HG03095 (cell line): ENCODE results near the gene EMCN.
"Not testable (repeated sequence)": the region's sequence is repeated elsewhere in the genome, so short reads cannot be mapped to it uniquely, and the experiment has no call there.

ENCODE experiments used
- ATAC-seq: cut with Tn5 transposase; IDR thresholded peaks from one replicate; pipeline ENCODE4 v1.9.1; 2021; ENCODE audit warnings: moderate library complexity; ENCODE audit not compliant: unreplicated experiment

The EMCN gene

GRCh38 chr4:100517864-100518341 is at the start of gene EMCN:
EMCN (minus strand) TSS chr4:100518022; CDS start chr4:100517914, 108 bp downstream.
- ATAC-seq: no peak

GRCh38 chr4:100566396-100566795 is 48.6 kb upstream of the EMCN start:
- ATAC-seq: no peak

GRCh38 chr4:100557306-100557705 is 39.5 kb upstream of the EMCN start:
- no peak for ATAC-seq

GRCh38 chr4:100555611-100556337 is 38.0 kb upstream of the EMCN start:
- no peak for ATAC-seq

GRCh38 chr4:100548200-100548560 is 30.4 kb upstream of the EMCN start:
- no peak for ATAC-seq

GRCh38 chr4:100547541-100548199 is 29.8 kb upstream of the EMCN start:
- no peak for ATAC-seq

GRCh38 chr4:100545427-100545826 is 27.6 kb upstream of the EMCN start:
- ATAC-seq: no peak

- ATAC-seq: no peak
Measured at GRCh38 chr4:100540131-100540530, 22.3 kb upstream of the EMCN start.

GRCh38 chr4:100539706-100540105 is 21.9 kb upstream of the EMCN start:
- no peak for ATAC-seq

GRCh38 chr4:100533741-100534140 is 15.9 kb upstream of the EMCN start:
- ATAC-seq: no peak

- not testable (repeated sequence) for ATAC-seq
Measured at GRCh38 chr4:100530161-100530560, 12.3 kb upstream of the EMCN start.

- no peak for ATAC-seq
Measured at GRCh38 chr4:100525686-100526085, 7.9 kb upstream of the EMCN start.

GRCh38 chr4:100519205-100519604 is 1.4 kb upstream of the EMCN start:
- ATAC-seq: no peak

GRCh38 chr4:100516225-100516624 is 1.6 kb downstream of the EMCN start:
- ATAC-seq: no peak

- ATAC-seq: no peak
Measured at GRCh38 chr4:100511896-100512295, 5.9 kb downstream of the EMCN start.

GRCh38 chr4:100510551-100510950 is 7.3 kb downstream of the EMCN start:
- ATAC-seq: no peak

GRCh38 chr4:100509386-100509785 is 8.4 kb downstream of the EMCN start:
- no peak for ATAC-seq

GRCh38 chr4:100508691-100509090 is 9.1 kb downstream of the EMCN start:
- no peak for ATAC-seq

GRCh38 chr4:100504086-100504874 is 13.5 kb downstream of the EMCN start:
- ATAC-seq: no peak

- ATAC-seq: no peak
Measured at GRCh38 chr4:100497791-100498190, 20.0 kb downstream of the EMCN start.

GRCh38 chr4:100495074-100495473 is 22.7 kb downstream of the EMCN start:
- no peak for ATAC-seq

GRCh38 chr4:100494166-100494565 is 23.7 kb downstream of the EMCN start:
- ATAC-seq: no peak
